GM21619 (cell line): Measurements from ENCODE around the gene YPEL3.

Source experiments
- ATAC-seq: cut with Tn5 transposase; IDR thresholded peaks from one replicate; pipeline ENCODE4 v1.9.1; 2021; ENCODE audit not compliant: unreplicated experiment

YPEL3 gene

DNA sequence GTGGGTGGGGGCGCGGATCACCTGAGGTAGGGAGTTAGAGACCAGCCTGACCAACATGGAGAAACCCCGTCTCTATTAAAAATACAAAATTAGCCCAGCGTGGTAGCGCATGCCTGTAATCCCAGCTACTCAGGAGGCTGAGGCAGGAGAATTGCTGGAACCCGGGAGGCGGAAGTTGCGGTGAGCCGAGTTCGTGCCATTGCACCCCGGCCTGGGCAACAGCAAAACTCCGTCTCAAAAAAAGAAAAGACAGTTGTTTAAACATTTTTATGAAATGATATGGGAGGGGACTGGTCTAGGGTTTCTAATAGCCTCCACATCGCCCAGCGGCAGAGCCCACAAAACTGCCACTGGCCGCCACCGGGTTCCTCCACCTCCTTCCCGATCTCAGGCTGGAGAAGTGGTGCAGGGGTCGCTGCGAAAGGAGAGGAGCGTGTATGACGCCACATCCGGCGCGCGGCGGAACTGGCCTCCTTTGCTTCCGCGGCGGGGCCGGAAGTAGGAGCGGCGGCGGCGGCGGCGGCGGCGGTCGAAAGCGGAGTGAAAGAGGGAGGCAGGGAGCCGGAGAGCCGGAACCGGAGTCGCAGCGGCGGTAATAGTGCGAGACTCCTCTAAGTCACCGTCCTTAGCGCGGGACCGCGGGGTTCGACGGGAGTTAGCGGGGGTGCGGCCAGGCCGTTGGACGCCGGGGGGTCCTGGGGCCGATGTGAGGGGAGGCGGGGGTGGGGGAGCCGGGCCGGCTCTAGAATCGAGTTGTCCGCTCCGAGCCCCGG, 20.3 kb downstream of the YPEL3 start, which contains the start of gene PPP4C:
Gene PPP4C (plus strand): TSS at position 492 of the 773 bp plus-strand sequence. CDS start 384 bp downstream, outside the sequence.
- peak; percentile 76 for ATAC-seq

DNA sequence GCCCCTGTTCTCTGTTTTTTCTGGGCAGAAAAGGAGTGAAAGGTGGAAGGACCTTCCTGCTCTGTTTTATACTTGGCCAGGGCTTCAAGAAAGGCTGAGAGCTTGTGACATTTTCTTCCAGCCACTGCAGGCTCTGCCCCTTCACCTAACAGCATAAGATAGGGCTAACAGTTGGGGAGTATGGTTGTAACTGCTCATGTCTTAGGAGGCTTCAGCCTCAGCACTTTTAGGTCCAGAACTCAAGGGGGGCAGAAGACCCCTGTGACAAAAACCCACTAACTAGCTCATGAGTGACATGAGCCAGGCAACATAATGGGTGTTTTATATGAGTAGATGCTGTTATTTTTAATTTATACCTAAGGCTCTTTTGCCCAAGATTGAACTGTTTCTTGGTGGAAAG, 25.5 kb downstream of the YPEL3 start:
- ATAC-seq, result no peak

DNA sequence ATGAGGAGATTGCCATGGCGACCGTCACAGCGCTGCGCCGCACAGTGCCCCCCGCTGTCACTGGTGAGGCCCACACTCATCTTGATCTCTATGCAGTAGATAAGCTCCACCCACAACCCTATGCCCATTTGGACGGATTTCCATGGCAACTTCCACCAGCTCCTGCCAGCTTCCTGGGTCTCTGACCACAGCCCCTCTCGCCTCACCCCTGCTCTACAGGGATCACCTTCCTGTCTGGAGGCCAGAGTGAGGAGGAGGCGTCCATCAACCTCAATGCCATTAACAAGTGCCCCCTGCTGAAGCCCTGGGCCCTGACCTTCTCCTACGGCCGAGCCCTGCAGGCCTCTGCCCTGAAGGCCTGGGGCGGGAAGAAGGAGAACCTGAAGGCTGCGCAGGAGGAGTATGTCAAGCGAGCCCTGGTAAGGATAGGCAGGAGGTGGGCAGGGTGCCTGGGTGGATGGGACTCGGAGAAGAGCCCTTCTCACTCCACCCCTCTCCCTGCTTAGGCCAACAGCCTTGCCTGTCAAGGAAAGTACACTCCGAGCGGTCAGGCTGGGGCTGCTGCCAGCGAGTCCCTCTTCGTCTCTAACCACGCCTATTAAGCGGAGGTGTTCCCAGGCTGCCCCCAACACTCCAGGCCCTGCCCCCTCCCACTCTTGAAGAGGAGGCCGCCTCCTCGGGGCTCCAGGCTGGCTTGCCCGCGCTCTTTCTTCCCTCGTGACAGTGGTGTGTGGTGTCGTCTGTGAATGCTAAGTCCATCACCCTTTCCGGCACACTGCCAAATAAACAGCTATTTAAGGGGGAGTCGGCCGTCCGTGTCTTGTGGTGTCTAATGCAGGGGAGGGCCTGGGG, 26.2 kb downstream of the YPEL3 start:
- ATAC-seq, result no peak

DNA sequence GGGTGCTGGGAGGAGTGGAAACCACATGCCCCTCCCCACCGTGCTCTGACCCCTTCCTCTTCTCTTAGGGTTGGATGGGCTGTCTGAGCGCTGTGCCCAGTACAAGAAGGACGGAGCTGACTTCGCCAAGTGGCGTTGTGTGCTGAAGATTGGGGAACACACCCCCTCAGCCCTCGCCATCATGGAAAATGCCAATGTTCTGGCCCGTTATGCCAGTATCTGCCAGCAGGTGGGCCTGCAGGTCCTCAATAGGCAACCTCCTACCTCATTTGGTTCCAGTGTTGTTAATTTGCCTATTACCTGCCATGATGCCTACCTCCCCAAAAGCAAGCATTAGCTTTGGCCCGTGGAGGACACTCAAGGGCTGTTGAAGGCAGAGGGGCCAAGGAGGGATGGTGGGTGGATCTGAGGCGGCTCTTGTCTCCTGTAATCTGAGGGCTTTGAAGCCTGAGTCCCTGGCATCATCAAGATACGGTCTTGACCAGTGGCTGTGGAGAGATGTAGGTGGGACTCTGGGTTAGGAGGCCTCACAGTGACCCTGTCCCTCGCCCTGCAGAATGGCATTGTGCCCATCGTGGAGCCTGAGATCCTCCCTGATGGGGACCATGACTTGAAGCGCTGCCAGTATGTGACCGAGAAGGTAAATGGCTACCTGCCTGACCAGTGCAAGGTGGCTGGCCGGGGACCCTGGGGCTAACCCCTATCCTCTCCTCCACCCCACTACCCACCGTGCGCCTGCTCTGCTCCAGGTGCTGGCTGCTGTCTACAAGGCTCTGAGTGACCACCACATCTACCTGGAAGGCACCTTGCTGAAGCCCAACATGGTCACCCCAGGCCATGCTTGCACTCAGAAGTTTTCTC, 27.0 kb downstream of the YPEL3 start:
- ATAC-seq, result no peak

DNA sequence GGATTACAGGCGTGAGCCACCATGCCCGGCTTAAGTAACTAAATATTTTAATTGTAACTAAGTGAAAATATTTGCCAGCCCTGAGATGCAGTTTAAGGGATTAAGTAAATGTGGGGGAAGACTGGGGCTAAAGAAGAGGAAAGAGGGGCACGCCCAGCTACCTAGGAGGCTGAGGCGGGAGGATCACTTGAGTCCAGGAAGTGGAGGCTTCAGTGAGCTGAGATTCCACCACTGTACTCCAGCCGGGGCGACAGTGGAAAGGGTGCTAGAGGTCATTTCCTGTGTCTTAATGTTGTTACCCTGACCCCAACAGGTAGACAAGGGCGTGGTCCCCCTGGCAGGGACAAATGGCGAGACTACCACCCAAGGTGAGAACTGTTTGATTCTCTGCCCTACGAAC, 27.7 kb downstream of the YPEL3 start:
- ATAC-seq, result no peak

DNA sequence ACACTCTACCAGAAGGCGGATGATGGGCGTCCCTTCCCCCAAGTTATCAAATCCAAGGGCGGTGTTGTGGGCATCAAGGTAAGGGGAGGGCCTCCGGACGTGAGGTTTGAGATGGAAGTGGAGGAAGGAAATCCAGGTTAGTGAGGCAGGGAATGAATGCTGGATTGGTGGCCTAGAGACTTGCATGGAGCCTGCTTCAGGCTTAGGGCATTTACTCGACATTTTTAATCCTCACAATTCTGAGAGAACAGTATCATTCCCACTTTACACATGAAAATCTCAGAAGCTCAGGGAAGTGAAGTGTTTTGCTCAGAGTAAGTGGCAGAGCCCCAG, 28.5 kb downstream of the YPEL3 start:
- no peak for ATAC-seq

DNA sequence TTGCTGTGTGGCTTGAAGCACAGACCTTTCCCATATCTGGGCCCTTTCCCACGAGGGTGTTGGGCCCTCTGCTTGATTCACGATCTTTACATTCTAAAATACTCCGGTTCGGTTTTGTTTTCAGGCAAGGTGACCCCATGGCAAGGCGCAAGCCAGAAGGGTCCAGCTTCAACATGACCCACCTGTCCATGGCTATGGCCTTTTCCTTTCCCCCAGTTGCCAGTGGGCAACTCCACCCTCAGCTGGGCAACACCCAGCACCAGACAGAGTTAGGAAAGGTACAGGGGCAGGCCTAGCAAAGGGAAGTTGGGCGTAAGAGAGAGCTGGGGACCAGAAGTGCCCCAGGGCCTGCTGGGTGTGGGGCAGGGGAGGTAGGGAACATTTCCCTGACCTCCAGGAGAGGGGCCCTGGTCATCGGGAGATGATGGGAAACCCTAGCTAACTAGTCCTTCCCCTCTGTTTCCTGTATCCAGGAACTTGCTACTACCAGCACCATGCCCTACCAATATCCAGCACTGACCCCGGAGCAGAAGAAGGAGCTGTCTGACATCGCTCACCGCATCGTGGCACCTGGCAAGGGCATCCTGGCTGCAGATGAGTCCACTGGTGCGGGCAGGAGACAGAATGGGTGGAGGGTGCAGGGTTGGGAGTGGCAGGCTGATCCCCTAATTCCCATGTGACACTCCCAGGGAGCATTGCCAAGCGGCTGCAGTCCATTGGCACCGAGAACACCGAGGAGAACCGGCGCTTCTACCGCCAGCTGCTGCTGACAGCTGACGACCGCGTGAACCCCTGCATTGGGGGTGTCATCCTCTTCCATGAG, 29.0 kb downstream of the YPEL3 start:
- no peak for ATAC-seq

DNA sequence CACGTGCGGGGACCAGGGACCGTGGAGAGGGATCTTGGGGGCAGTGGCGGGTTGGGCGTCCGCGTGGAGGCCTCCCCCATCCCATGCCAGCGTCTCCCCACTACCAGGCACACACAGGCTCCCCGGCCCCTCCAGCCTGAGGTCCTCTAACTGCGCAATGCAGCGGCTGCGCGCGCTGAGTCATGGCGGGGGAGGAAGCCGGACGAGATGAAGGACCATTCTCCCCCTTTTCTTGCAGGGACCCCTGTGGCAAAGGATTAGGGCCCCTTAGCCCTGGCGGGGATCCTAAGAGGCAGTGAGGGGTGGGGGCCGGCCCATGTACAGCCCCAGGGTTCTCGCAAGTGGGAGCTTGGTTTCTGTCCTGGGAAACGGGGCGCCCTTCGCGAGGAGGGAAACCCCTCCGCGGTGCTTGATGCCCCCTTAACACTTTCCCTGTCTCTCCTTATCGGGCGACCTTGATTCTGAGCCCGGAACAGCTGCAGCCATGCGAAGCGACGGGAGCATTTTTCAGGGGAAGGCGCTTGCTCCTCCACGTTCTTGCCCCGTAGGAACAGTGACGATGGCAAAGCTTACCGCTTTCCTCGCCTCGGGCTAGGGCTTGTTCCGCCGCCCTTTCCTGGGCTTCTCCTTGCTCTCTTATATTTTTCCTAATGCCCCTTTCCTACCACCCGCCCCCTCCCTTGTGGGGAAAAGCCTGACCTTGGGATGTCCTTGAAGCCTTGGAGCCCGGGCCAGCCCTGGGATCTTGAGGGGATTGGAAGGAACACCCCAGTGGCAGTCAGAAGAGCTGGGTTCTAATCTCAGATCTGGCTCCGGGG, 29.9 kb downstream of the YPEL3 start:
- no peak for ATAC-seq

DNA sequence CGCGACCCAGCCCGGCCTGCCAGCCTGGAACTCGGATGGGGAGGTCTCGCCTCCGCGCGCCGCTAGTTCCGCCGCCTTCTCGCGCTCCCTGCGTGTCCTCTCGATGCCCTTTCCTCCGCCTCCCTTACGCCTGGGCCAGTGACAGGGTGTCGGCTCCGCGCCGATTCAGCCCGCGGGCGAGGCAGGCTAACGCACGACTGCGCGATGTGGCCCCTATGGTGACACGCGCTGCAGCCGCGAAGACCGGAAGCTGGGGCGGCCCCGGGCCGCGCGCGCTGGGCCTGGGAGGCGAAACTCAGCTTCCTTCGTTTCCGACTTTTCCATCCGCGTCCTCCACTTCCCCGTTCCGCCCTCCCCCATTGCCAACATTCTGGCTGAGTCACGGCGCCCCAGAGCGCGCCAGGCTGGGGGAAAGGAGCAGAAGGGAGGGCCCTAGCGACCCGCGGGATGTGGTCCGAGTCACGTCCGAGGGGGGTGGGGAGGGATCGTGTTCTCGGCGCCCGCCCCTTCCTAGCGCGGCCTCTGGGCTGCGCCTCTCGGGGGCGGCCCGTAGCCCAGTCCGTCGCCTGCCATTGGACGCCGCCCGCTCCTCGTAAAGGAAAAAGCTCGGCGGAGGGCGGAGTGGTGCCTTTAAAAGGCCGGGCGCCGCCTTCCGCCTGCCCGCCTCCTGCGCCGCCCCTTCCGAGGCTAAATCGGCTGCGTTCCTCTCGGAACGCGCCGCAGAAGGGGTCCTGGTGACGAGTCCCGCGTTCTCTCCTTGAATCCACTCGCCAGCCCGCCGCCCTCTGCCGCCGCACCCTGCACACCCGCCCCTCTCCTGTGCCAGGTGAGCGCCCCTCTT, 30.7 kb downstream of the YPEL3 start, which contains the start of gene ALDOA:
Gene ALDOA (plus strand): TSS at position 659 of the 841 bp plus-strand sequence. CDS start 1,138 bp downstream, outside the sequence.
- peak; percentile 66 for ATAC-seq

DNA sequence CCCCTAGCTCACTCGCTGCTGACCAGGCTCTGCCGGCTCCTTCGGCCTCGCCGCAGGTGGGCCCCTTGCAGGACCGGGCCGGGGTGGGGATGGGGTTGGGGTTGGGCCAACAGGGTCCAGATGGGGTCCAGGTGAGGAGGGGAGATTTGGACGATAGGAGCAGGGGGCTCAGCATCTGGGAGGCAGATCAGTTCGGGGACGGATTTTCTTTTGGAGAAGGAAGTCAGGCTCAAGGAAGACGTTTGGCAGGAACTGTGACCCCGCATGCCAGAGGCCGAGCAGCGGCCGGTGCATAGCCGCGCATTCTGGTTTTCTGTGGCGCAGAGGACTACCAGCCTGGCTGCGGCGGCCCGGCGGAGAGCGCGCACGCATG, 31.3 kb downstream of the YPEL3 start:
- ATAC-seq, result no peak

DNA sequence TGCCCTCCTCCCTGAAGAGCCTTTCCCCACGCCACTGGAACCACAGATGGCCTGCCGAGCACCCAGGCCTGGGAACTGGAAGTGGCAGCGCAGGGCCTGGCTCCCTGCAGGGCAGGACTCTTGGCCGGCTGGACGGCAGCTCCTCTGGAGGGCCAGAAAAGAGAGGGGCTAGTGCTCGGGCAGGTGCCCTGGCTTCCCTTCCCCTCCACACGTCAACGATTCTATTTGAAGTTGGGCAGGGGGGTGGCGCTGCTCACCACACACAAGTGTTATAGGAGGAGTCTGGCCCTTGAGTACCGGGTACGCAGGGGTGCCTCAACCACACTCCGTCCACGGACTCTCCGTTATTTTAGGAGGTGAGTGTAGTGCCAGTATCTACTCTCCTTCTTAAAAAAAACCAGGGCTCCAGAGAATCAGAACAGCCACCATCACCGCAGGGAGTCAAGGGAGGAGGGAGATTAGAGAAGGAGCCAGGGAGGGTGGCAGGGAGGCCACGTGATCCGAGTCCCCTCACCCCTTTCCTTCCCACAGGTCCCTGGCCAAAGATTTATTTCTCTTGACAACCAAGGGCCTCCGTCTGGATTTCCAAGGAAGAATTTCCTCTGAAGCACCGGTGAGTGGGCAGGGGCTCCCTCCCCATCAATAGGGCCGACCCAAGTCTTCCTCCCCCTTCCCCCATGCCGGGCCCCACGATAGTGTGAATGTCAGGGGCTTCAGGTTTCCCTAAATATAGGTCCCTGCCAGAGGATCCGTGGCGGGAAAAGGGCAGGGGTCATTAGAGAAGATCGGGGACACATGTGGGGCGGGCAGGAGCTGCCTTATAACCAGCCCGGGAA, 31.9 kb downstream of the YPEL3 start:
- ATAC-seq, result no peak

DNA sequence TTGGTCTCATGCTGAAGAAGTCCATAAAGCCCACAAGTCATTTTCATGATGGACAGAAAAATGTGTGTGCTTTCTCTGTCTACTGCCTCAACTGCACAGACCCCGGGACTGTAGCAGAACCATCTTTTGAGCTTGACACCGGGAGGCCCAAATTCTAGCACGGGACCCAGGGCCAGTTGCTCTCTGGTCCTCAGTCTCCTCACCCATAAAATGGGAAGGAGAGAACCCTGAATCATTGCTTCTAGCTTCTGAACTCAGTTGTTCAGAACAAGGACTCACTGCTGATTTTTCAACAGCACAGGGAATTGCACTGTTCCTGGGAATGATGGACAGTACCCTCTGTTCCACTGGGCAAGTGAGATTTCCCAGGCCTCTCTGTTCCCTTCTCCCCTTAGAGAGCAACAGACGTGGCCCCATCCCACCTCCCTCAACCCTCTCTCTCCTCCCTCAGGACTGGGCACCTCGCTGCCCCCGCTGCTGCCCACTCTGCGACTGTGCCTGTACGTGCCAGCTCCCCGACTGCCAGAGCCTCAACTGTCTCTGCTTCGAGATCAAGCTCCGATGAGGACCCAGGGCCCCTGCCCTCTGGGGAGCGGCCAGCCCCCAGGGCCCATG, 32.6 kb downstream of the YPEL3 start:
- ATAC-seq, result no peak

DNA sequence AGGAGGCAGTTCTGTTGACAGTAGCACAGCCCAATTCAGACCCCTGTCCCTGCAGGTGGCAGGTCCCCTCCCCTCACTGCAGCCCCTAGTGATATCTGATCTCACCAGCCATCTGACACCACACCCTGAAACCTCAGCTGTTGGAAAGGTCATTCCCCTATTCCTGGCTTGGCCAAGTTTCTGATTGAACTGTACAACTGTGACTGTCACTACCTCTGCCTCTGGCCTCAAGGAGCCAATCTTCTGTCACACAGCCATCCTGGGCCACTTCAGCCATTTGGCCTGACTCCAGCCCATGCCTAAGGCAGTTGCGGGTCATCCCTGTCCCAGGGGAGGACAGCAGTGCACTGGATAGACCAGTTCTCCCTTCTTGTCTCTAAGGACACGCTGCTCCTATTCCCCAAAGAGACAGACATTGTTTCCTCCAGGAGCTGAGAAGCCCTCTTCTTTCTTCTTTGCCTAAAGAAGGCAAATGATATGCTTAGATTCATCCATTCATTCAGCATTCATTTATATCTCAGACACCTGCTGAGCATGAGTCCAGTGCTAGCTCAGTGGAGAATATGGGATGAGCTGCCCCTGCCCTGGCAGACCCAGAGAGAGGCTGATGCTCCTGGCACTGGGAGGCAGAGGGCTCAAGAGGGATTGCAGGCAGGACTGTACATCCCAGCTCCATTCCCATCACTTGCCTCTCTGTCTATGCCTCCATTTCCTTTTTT, 35.0 kb downstream of the YPEL3 start:
- ATAC-seq, result no peak

DNA sequence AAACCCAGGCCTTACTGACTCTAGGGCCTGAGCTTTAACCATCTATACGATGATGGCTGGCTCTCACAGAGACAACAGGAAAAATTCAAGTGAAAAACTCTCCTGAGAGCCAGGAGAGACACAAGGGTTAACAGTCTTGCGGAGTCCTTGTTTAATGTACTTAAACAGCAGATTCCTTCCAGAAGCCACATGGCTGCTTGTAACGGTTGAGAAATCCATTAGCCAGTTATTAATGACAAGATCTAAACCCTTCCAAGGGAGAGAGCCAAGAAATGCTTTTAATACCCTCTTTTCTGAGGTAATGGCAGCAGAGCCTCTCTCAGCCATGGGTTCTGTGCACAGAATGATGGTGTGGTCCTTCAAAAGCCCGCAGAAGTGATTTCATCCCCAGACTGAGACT, 35.7 kb downstream of the YPEL3 start:
- ATAC-seq, result no peak

DNA sequence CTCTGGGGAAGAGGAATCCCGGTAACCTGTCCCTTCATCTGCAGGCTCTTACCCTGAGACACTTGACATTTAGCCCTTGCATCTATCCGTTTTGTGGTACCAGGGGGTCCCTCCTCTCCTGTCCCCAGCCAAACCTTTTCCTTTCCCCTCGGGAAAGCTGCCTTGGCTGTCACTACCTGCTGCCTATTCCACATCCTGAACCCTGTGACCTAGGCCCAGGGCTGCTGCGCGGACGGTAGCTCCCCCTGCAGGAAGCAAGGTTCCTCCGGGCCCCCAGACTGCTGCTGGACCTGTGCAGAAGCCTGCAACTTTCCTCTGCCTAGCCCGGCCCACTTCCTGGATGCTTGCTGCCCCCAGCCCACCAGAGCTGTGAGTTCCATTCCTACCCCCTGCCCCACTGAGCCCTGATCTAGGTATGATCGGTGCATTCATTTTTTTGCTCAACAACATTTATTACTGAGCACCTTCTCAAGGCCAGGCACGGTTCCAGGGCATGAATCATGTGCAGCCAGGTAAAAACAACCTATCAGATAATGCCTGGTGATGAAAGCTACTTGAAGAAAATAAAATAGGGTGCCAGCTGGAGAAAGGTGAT, 41.0 kb downstream of the YPEL3 start:
- ATAC-seq, result no peak

DNA sequence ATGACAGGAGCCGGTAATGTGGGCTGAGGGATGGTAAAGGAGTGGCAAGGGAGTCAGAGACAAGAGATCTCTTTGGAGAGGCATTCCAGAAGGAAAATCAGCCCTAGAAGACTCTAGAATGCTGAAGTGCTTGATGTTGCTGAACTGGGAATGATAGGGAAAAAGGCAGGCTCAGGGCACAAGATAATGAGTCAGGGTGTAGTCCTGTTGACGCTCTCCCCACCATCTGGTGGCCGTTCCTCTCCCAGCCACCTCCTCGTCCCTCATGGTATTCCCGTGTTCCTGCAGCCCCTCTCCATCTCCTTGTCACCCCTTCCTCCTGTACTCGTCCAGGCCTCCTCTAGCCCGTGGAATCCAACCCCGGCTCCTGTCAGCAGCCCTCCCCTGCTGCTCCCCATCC, 41.6 kb downstream of the YPEL3 start:
- ATAC-seq, result no peak
